B cell (primary cell): ENCODE measurements around the gene BHLHE41. TPM values are rescaled to one million over a fixed set of nuclear protein-coding genes. Genes with fewer than 3 reads are reported as not detected.
A peak's percentile ranks its signal among the peaks of the same experiment; 100 is the strongest.

Experiments used
- ATAC-seq: fragments of 200-7000 bp; cut with Tn5 transposase; one replicate; pipeline ENCODE4 v1.10.0; 2021; ENCODE audit warnings: low read depth, mild to moderate bottlenecking, moderate number of reproducible peaks, moderate library complexity
- CTCF ChIA-PET: fragments of 350-600 bp; sonication (Branson Sonifier 250); formaldehyde crosslinking; loops from one replicate; lab custom pipeline; 2021; ENCODE audit warnings: antibody characterized with exemption, inconsistent platforms; lab: Charles Lee
- POLR2A ChIA-PET: fragments of 350-600 bp; sonication (Branson Sonifier 250); formaldehyde crosslinking; loops from one replicate; lab custom pipeline; 2021; ENCODE audit warnings: antibody characterized with exemption; lab: Charles Lee
- DNase-seq: peaks from one replicate; pipeline ENCODE4 v3.0.0; 2013
- H2AFZ ChIP-seq: 2 replicates; pipeline ENCODE4 v1.6.1; 2012; ENCODE audit warnings: mild to moderate bottlenecking, low read depth, low read length; ENCODE audit not compliant: insufficient read depth, poor library complexity, severe bottlenecking
- H3K27ac ChIP-seq, 2 donors: 1 replicate in 1 of 2; 2 replicates in 1 of 2; pipeline ENCODE4 v1.5.1; 2012 to 2013; ENCODE audit warnings: low read length in 2 of 2, mild to moderate bottlenecking in 2 of 2, moderate library complexity in 1 of 2
- H3K27me3 ChIP-seq, 4 experiments: fragments of 200-600 bp in 1 of 4; sonication (generic) in 1 of 4; replicated peaks in 1 of 4; 1 replicate in 2 of 4; 2 replicates in 2 of 4; pipeline versions ENCODE4 v1.6.1 to v1.7.0; 2013 to 2016; ENCODE audit warnings: low read length in 3 of 4, mild to moderate bottlenecking in 2 of 4, mixed read lengths in 1 of 4, moderate library complexity in 1 of 4; ENCODE audit not compliant: insufficient read depth in 4 of 4, control insufficient read depth in 3 of 4; ENCODE audit errors: control extremely low read depth in 1 of 4
- H3K36me3 ChIP-seq, 2 experiments: replicated peaks in 1 of 2; 1 replicate in 1 of 2; 2 replicates in 1 of 2; pipeline versions ENCODE4 v1.6.1 to v1.7.1; 2013; ENCODE audit warnings: low read length in 1 of 2; ENCODE audit not compliant: insufficient read depth in 2 of 2, control insufficient read depth in 1 of 2; ENCODE audit errors: control extremely low read depth in 1 of 2, extremely low read depth in 1 of 2
- H3K4me1 ChIP-seq, 2 donors: fragments of 200-600 bp in 1 of 2; sonication (generic) in 1 of 2; 1 replicate in 1 of 2; 2 replicates in 1 of 2; pipeline versions ENCODE4 v1.5.1 to v1.6.1; 2013 to 2017; ENCODE audit warnings: low read length in 2 of 2; ENCODE audit not compliant: control insufficient read depth in 2 of 2, insufficient read depth in 2 of 2
- H3K4me2 ChIP-seq: replicated peaks from 2 replicates; pipeline ENCODE3; 2012; ENCODE audit warnings: mild to moderate bottlenecking, low read depth, low read length; ENCODE audit not compliant: poor library complexity, severe bottlenecking
- H3K4me3 ChIP-seq, 5 experiments: fragments of 200-600 bp in 1 of 5; sonication (generic) in 1 of 5; 1 replicate in 3 of 5; 2 replicates in 2 of 5; pipeline versions ENCODE4 v1.5.1 to v1.7.0; 2011 to 2016; ENCODE audit warnings: low read length in 4 of 5, mild to moderate bottlenecking in 4 of 5, low read depth in 2 of 5, control low read depth in 1 of 5, moderate library complexity in 1 of 5; ENCODE audit not compliant: insufficient read depth in 1 of 5; ENCODE audit errors: control extremely low read depth in 1 of 5, extremely low read depth in 1 of 5
- H3K79me2 ChIP-seq: fragments of 200-600 bp; sonication (generic); one replicate; pipeline ENCODE4 v1.6.0; 2016; ENCODE audit warnings: low read length; ENCODE audit not compliant: control insufficient read depth, insufficient read depth
- H3K9ac ChIP-seq: fragments of 200-600 bp; sonication (generic); 2 replicates; pipeline ENCODE4 v1.6.1; 2017; ENCODE audit warnings: mild to moderate bottlenecking, low read length, moderate library complexity
- H3K9me3 ChIP-seq, 3 donors: one replicate each; pipeline versions ENCODE4 v1.6.1 to v1.7.1; 2013; ENCODE audit warnings: low read length in 2 of 3; ENCODE audit not compliant: control insufficient read depth in 2 of 3, insufficient read depth in 1 of 3; ENCODE audit errors: control extremely low read depth in 1 of 3
- H4K20me1 ChIP-seq: 2 replicates; pipeline ENCODE4 v1.6.0; 2012; ENCODE audit warnings: mild to moderate bottlenecking, low read length; ENCODE audit not compliant: insufficient read depth, control insufficient read depth, poor library complexity, severe bottlenecking
- H3K27ac Mint-ChIP-seq: one replicate; pipeline ENCODE4 v1.8.0; 2021; ENCODE audit warnings: mixed read lengths
- H3K27me3 Mint-ChIP-seq: one replicate; pipeline ENCODE4 v1.8.0; 2021; ENCODE audit warnings: mixed read lengths
- H3K4me1 Mint-ChIP-seq: one replicate; pipeline ENCODE4 v1.8.0; 2021; ENCODE audit warnings: mixed read lengths
- H3K4me3 Mint-ChIP-seq: one replicate; pipeline ENCODE4 v1.8.0; 2021; ENCODE audit warnings: mixed read lengths
- H3K9me3 Mint-ChIP-seq: one replicate; pipeline ENCODE4 v1.8.0; 2022; ENCODE audit warnings: mixed read lengths; ENCODE audit not compliant: insufficient read depth
- EZH2 ChIP-seq: IDR thresholded peaks from 2 replicates; pipeline ENCODE4 v1.6.1; 2012; ENCODE audit warnings: borderline replicate concordance, low read depth, mild to moderate bottlenecking, moderate library complexity, low read length; ENCODE audit not compliant: insufficient read depth, poor library complexity, severe bottlenecking
- WGBS: methylation state at CpG from one replicate; pipeline ENCODE4 v1.1.5; 2013; ENCODE audit warnings: missing lambda C conversion rate; ENCODE audit not compliant: insufficient coverage; 5-methylcytosine and 5-hydroxymethylcytosine counted together
- intact Hi-C: fragments of 100-400 bp; cut with micrococcal nuclease; formaldehyde crosslinking; loops from one replicate; pipeline ENCODE4 v1.10.0; 2022
- polyA plus RNA-seq: library from polyadenylated mRNA; depleted of rRNA; stranded (reverse); fragments of >200 nt; gene quantifications from 2 replicates; pipeline ENCODE4 v1.2.3, GENCODE V29; 2012
- total RNA-seq, 2 donors: library from RNA; stranded (reverse); fragments of 120-200 nt in 1 of 2; gene quantifications; 1 replicate in 1 of 2; 2 replicates in 1 of 2; pipeline versions ENCODE4 v1.2.3 to v1.2.4, GENCODE V29; 2013 to 2022
- TF ChIP-seq, protein P1 (sequence below): fragments of 200-600 bp; IDR thresholded peaks from one replicate; pipeline ENCODE4 v1.8.0; 2022; ENCODE audit warnings: antibody characterized with exemption, mild to moderate bottlenecking

Gene BHLHE41
- total and polyA plus RNA-seq, 2 donors (not counting 1 experiment from before 2014, with no cell fraction given) = 12.0 to 57.2 TPM

DNA sequence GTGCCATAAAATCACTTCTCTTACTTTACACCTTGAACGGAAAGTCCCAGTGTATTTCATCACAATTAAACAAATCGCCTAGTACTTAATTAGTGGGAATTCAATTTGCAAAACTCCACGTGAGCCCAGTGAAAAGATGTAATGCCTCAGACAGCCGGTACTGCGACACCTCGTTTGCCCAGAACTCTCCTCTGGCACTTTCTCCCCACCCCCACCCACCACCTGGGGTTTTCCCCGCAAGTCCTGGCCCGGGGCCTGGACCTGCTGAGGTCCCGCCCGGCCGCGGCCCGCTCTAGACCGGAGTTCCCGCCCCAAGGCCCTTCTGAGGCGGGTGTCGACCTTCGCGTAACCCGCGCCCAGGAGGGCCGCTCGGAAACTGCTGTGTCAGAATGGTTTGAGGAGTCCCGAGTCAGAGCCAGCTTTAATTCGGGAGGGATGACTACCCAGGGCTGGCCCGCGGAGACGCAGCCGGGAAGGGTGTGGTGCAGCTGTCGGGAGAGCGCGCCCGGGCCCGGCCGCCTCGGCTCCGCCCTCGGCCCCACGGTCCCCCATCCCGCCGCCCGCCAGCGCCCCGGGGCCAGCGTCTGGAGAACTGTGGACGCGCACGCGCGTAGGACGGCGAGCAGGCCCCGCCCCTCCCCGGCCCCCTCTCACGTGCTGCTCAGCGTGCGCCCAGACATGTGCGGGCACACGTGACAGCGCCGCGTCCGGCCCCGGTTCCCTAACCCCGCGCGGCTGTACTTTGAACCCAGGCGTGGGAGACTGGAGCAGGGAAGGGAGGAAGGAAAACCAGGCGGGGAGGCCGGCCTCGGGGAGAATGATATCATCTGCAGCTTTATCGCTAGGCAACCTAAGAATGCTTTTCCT is 10.8 kb downstream of the BHLHE41 start:
- Mint-ChIP-seq H3K9me3 (no peaks in the 10 kb centered on the region), H3K4me1 (peaks cover 49% of the 10 kb centered on the region), H3K27me3 (no peaks in the 10 kb centered on the region), H3K4me3 (peak overlapping the region; percentile 87), H3K27ac (peak overlapping the region; percentile 75)
- Histone ChIP-seq H3K9me3 (no peaks in the 10 kb centered on the region), H3K36me3 (no peaks in the 10 kb centered on the region), H3K4me2 (peak overlapping the region; percentile 83), H3K4me3 (peak overlapping the region in 4 of 5 experiments; percentile 67 to 80 (median 70)), H2AFZ (peak overlapping the region; percentile 74), H3K79me2 (no peaks in the 10 kb centered on the region), H3K4me1 (peaks cover 36 to 47% of the 10 kb centered on the region in 2 donors), H4K20me1 (no peaks in the 10 kb centered on the region), H3K9ac (peak overlapping the region; percentile 74), H3K27me3 (no peaks in the 10 kb centered on the region), H3K27ac (peak overlapping the region; percentile 91 to 95)
- peak; percentile 80 for ATAC-seq
- intact Hi-C loops = loop anchor here (1.0 to 10.0 kb wide), 7 partner anchors 8 to 1059 kb away; partner anchors contain the start of gene ITPR2
- DNase-seq = peak; percentile 94
- POLR2A ChIA-PET = interaction anchor here (0.5 to 2.3 kb wide), 8 partner anchors 9 to 1117 kb away, joined by 3 to 11 read pairs (median 4); partner anchors contain the start of gene BHLHE41
- CTCF ChIA-PET = interaction anchor here (0.9 to 2.6 kb wide), 9 partner anchors 9 to 538 kb away, joined by 3 to 9 read pairs (median 3); no protein-coding TSS in a partner anchor
- TF ChIP-seq, protein P1, sequence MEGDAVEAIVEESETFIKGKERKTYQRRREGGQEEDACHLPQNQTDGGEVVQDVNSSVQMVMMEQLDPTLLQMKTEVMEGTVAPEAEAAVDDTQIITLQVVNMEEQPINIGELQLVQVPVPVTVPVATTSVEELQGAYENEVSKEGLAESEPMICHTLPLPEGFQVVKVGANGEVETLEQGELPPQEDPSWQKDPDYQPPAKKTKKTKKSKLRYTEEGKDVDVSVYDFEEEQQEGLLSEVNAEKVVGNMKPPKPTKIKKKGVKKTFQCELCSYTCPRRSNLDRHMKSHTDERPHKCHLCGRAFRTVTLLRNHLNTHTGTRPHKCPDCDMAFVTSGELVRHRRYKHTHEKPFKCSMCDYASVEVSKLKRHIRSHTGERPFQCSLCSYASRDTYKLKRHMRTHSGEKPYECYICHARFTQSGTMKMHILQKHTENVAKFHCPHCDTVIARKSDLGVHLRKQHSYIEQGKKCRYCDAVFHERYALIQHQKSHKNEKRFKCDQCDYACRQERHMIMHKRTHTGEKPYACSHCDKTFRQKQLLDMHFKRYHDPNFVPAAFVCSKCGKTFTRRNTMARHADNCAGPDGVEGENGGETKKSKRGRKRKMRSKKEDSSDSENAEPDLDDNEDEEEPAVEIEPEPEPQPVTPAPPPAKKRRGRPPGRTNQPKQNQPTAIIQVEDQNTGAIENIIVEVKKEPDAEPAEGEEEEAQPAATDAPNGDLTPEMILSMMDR = peak; percentile 48
- TF ChIP-seq EZH2 = no peak
- WGBS = under 1% methylated on average over 66 of the region's 72 CpGs
